Epithelial cell of esophagus (primary cell): ENCODE data around the gene TMEM100.
A peak's percentile ranks its signal among the peaks of the same experiment; 100 is the strongest.

ENCODE experiments used
- DNase-seq: peaks from one replicate; pipeline ENCODE4 v3.0.0; 2010; ENCODE audit warnings: low read depth
- H3K4me3 ChIP-seq: 2 replicates; pipeline ENCODE4 v1.5.1; 2011; ENCODE audit warnings: mild to moderate bottlenecking, low read length, control low read depth
- TF ChIP-seq, protein P1 (sequence below): IDR thresholded peaks from 2 replicates; pipeline ENCODE4 v1.5.1; 2011; ENCODE audit warnings: low read depth, mild to moderate bottlenecking, low read length, control low read depth, inconsistent platforms; ENCODE audit not compliant: insufficient read depth; ENCODE audit errors: missing control alignments

TMEM100 gene

DNA sequence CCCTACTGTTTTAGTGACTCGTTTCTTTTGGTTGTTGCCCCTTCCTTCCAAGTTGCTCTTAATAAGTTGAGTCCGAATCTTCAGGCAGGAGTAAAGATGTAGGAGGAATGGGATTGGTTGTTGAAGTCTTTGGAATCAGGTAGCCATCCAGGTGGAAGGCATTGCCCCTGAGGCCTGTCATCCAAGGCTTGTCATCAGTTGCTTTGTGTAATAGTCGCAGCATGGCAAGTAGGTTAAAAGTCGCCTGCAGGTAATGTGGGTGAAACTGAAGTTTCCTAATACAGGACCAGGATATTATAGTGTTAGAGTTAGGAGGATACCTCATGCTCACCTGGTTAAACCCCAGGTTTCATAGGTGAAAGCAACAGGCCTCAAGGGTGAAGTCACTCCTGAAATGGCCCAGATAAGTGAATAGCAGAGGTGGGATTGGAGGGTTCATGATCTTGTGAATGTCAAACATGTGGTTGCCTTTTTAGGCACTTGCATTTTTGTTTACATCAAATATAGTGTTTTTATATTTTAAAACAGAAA, 29.1 kb upstream of the TMEM100 start:
- DNase-seq: peak; percentile 36
- peak overlapping the region; percentile 67 for H3K4me3 ChIP-seq
- TF ChIP-seq, protein P1, sequence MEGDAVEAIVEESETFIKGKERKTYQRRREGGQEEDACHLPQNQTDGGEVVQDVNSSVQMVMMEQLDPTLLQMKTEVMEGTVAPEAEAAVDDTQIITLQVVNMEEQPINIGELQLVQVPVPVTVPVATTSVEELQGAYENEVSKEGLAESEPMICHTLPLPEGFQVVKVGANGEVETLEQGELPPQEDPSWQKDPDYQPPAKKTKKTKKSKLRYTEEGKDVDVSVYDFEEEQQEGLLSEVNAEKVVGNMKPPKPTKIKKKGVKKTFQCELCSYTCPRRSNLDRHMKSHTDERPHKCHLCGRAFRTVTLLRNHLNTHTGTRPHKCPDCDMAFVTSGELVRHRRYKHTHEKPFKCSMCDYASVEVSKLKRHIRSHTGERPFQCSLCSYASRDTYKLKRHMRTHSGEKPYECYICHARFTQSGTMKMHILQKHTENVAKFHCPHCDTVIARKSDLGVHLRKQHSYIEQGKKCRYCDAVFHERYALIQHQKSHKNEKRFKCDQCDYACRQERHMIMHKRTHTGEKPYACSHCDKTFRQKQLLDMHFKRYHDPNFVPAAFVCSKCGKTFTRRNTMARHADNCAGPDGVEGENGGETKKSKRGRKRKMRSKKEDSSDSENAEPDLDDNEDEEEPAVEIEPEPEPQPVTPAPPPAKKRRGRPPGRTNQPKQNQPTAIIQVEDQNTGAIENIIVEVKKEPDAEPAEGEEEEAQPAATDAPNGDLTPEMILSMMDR: no peak

DNA sequence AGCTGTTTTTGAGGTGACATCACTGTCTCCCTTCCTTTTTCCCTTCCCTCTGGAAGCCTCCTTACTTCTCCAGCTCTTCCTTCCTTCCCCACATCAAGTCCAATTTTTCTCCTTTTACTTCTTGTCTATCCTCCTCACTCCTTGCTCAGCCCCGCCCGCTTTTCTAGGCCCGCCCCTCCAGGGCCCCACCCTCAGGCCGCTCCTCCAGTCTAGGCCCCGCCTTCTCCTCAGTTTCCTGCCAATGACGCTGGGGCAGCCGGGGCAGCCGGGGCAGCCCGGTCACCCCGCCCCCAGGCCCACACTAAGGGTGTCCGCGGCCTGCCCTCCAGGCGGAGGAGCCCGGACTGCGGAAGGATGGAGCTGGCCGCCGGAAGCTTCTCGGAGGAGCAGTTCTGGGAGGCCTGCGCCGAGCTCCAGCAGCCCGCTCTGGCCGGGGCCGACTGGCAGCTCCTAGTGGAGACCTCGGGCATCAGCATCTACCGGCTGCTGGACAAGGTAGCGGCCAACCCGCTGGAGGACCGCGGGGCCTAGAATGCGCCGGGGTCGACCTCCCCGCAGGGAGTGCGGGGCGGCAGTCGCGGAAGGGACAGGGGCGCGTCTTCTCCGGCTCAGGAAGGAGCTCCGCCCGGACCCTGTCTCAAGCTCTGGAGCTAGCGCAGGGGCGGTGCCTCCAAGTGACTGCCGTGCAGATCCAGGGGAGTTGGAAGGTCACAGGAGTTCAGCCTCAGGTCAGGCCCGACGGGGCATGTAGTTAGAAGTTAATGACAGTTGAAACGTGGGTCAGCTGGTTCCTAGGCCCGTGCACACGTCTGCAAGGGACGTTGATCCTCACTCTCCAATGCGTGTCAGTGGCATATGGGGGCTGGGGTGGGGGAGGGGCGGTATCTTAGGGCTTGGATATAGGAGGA, 28.3 kb upstream of the TMEM100 start, which contains the start of gene PCTP:
PCTP (plus strand) TSS at position 302 of the 908 bp plus-strand sequence; CDS start at position 355, 53 bp downstream.
- DNase-seq: peak; percentile 86
- TF ChIP-seq, protein P1: peak; percentile 48

DNA sequence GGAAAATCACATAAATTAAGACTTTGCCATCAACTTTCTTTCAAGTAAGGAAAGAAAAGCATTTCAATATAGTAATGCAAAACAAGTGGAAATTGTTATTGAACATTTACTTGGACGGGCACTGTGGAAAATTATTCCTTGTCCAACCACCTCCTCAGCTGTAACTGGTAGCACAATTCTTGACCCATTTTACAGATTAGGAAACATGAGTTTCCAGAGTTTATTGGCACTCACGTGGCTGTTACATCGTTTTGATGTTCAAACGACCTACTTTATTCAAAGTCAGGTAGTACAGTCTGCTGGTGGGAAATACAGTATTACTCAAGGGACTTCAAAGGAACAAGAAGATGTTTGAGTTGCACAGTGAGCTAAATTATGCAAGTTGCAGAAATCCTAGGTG, 27.3 kb upstream of the TMEM100 start:
- no peak for DNase-seq
- H3K4me3 ChIP-seq: no peak overlapping the region

More for the DNA sequence above, 28.3 kb upstream of the TMEM100 start, which contains the start of gene PCTP:
- H3K4me3 ChIP-seq: peak within 1 kb of the TSS; percentile 67

DNA sequence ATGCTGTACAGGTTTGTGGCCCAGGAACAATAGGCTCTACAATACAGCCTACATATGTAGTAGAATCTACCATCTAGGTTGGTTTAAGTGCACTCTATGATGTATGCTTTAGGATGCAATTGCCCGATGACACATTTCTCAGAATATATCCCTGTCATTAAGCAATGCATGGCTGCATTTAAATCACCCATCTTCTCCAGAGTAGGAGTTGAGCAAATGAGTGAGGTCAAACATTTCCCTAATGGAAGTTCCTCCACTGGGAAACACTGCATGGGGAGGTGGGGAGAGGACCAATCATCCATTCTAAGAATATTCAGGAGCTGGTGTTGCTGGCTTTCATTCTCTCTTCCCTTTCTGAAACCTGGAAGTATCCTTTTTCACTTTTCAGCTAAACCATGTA, 26.2 kb upstream of the TMEM100 start:
- H3K4me3 ChIP-seq: no peak overlapping the region
- no peak for DNase-seq
- TF ChIP-seq, protein P1: no peak

More for the DNA sequence above, 27.3 kb upstream of the TMEM100 start:
- TF ChIP-seq, protein P1: no peak

DNA sequence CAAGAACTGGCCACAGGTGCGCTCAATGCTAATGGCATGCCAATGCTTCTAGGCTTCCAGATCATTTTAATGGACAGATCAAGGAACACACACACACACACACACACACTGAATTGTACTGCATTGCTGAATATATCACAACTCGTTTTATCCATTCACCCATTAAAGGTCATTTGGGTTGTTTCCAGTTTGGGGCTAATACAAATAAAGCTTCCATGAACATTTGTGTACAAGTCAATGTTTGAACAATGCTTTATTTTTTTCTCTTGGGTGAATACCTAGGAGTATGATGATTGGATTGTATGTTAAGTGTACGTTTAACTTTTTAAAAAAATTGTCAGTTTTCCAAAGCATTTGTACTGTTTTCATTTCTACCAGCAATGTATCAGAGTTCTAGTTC, 24.5 kb upstream of the TMEM100 start:
- TF ChIP-seq, protein P1: no peak
- H3K4me3 ChIP-seq: no peak overlapping the region
- no peak for DNase-seq

DNA sequence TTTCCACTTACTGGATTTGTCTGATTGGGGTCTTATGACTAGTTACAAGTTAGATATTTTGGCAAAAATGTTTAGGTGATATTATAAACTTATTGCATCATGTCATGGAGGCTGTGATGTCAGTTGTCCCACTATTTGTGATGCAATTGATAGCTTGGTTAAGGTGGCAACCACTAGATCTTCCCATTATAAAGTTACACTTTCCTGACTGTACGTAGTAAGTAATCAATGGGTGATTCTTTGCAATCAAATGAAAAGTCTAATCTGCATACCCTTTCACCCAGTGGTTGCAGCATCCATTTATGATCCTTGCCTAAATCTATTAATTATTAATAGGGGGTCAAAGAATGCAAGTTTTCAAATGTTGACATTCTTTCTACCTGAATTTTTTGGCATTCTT, 23.8 kb upstream of the TMEM100 start:
- no peak for DNase-seq
- H3K4me3 ChIP-seq: no peak overlapping the region
- TF ChIP-seq, protein P1: no peak
